K562 (cell line): Measurements from ENCODE around the gene SRSF5. TPM values are rescaled to one million over a fixed set of nuclear protein-coding genes. Genes with fewer than 3 reads are reported as not detected.

Experiments
- ATAC-seq: fragments of 200-7000 bp; cut with Tn5 transposase; 3 replicates; pipeline ENCODE4 v1.9.1; 2020; ENCODE audit warnings: moderate library complexity
- BruUV-seq: library from RNA; stranded (reverse); fragments of 400-500 nt; replicated peaks from 2 replicates; lab custom pipeline; 2021; lab: Mats Ljungman, UMichigan
- CTCF ChIA-PET: fragments of 300-600 bp; formaldehyde crosslinking; extraction: SDS; loops from one replicate; lab custom pipeline; 2021; ENCODE audit warnings: low intra/inter-chr PET ratio; lab: Yijun Ruan, JAX
- POLR2A ChIA-PET: fragments of 300-600, 350-650 bp; sonication (Branson Sonifier 250); formaldehyde crosslinking; extraction: SDS; loops from one replicate; lab custom pipeline; 2021; ENCODE audit warnings: antibody characterized with exemption, inconsistent platforms; lab: Yijun Ruan, JAX
- DNase-seq, 4 experiments: peaks; one replicate each; pipeline versions ENCODE4 v3.0.0 to v3.0.0-alpha.2; 2011 to 2018; ENCODE audit warnings: low spot score in 3 of 4, mixed read lengths in 3 of 4; ENCODE audit errors: extremely low read depth in 1 of 4
- FAIRE-seq: peaks from 2 replicates; lab custom pipeline; 2011; peaks lifted over from hg19 to GRCh38; lab: Jason Lieb, UNC
- H2AFZ ChIP-seq: 2 replicates; pipeline ENCODE4 v1.6.0; 2011; ENCODE audit warnings: low read depth, low read length, control low read depth, inconsistent platforms
- H3K27ac ChIP-seq: fragments of 200-600 bp; 3 replicates; pipeline ENCODE4 v1.8.0; 2011; ENCODE audit warnings: low read depth, mild to moderate bottlenecking, control low read depth, inconsistent platforms, low read length, moderate library complexity, mixed read lengths; ENCODE audit errors: extremely low read depth
- H3K27me3 ChIP-seq, 2 experiments: fragments of 300-600 bp in 1 of 2; 2 replicates in 1 of 2; 3 replicates in 1 of 2; pipeline versions ENCODE4 v1.6.0 to v1.8.0; 2011; ENCODE audit warnings: inconsistent platforms in 2 of 2, low read length in 2 of 2, mild to moderate bottlenecking in 1 of 2, mixed read lengths in 1 of 2, moderate library complexity in 1 of 2; ENCODE audit not compliant: control insufficient read depth in 2 of 2, insufficient read depth in 2 of 2
- H3K36me3 ChIP-seq: fragments of 300-600 bp; 3 replicates; pipeline ENCODE4 v1.8.0; 2011; ENCODE audit warnings: mild to moderate bottlenecking, low read length, inconsistent platforms; ENCODE audit not compliant: control insufficient read depth, insufficient read depth
- H3K4me1 ChIP-seq, 2 experiments: fragments of 200-600 bp in 1 of 2; replicated peaks in 1 of 2; 2 replicates in 1 of 2; 3 replicates in 1 of 2; pipeline versions ENCODE4 v1.5.1 to v1.8.0; 2011; ENCODE audit warnings: inconsistent platforms in 2 of 2, low read length in 2 of 2, mild to moderate bottlenecking in 1 of 2, mixed read lengths in 1 of 2, moderate library complexity in 1 of 2; ENCODE audit not compliant: control insufficient read depth in 2 of 2, insufficient read depth in 2 of 2
- H3K4me2 ChIP-seq: 2 replicates; pipeline ENCODE4 v1.6.1; 2011; ENCODE audit warnings: low read length, control low read depth, inconsistent platforms, mixed read lengths; ENCODE audit not compliant: insufficient read depth
- H3K4me3 ChIP-seq: fragments of 200-600 bp; sonication (generic), shearing (Covaris generic); 2 replicates; pipeline ENCODE4 v1.5.1; 2016; ENCODE audit warnings: control low read depth, inconsistent platforms
- H3K79me2 ChIP-seq: fragments of 200-600 bp; 3 replicates; pipeline ENCODE4 v1.8.0; 2011; ENCODE audit warnings: low read length, inconsistent platforms; ENCODE audit not compliant: control insufficient read depth, insufficient read depth
- H3K9ac ChIP-seq, 2 experiments: 2 replicates each; pipeline versions ENCODE4 v1.6.0 to v1.6.1; 2011; ENCODE audit warnings: low read depth in 2 of 2, low read length in 2 of 2, control low read depth in 1 of 2, inconsistent platforms in 1 of 2, mild to moderate bottlenecking in 1 of 2, mixed read lengths in 1 of 2; ENCODE audit not compliant: insufficient read depth in 1 of 2
- H3K9me1 ChIP-seq: one replicate; pipeline ENCODE4 v1.6.0; 2011; ENCODE audit warnings: inconsistent platforms, mild to moderate bottlenecking, low read length, moderate library complexity; ENCODE audit not compliant: control insufficient read depth, insufficient read depth
- H3K9me3 ChIP-seq: replicated peaks from 2 replicates; pipeline ENCODE4 v1.5.1; 2011; ENCODE audit warnings: low read depth, low read length, inconsistent platforms; ENCODE audit not compliant: control insufficient read depth, insufficient read depth
- H4K20me1 ChIP-seq: replicated peaks from 2 replicates; pipeline ENCODE4 v1.6.1; 2011; ENCODE audit warnings: low read length, inconsistent platforms, mixed read lengths; ENCODE audit not compliant: control insufficient read depth, insufficient read depth
- CBX8 ChIP-seq: fragments of 200-600 bp; sonication (generic); IDR thresholded peaks from 2 replicates; pipeline ENCODE4 v1.6.1; 2012; ENCODE audit warnings: borderline replicate concordance, mixed run types, low read depth, mild to moderate bottlenecking, moderate library complexity, mixed read lengths, low read length, control low read depth, inconsistent platforms; ENCODE audit not compliant: poor library complexity, severe bottlenecking; ENCODE audit errors: extremely low read depth
- ESRRA ChIP-seq: fragments of 450-650 bp; IDR thresholded peaks from 2 replicates; pipeline ENCODE4 v1.6.1; 2014; ENCODE audit warnings: low read depth, mild to moderate bottlenecking, moderate library complexity, borderline replicate concordance
- HSF4 ChIP-seq: fragments of 250-450 bp; sonication (Bioruptor Pico); IDR thresholded peaks from 2 replicates; pipeline ENCODE4 v2.1.2; 2022; ENCODE audit warnings: mild to moderate bottlenecking, moderate library complexity, borderline replicate concordance
- RREB1 ChIP-seq: fragments of 250-450 bp; sonication (Bioruptor Pico); IDR thresholded peaks from 2 replicates; pipeline ENCODE4 v1.4.0; 2020
- SRSF7 ChIP-seq: fragments of 200-400 bp; formaldehyde crosslinking; optimal IDR thresholded peaks from 2 replicates; pipeline ENCODE3; 2017; ENCODE audit warnings: mild to moderate bottlenecking, low read depth, low read length
- TBL1XR1 ChIP-seq, 2 experiments: IDR thresholded peaks; 2 replicates each; pipeline ENCODE4 v1.6.1; 2012; ENCODE audit warnings: improper control_type of control experiment in 2 of 2, low read length in 2 of 2, mild to moderate bottlenecking in 1 of 2
- ZNF431 ChIP-seq: sonication (generic); formaldehyde crosslinking; IDR thresholded peaks from 2 replicates; pipeline ENCODE4 v1.8.0; 2022; ENCODE audit warnings: mild to moderate bottlenecking, missing genetic modification reagents
- ZNF592 ChIP-seq: fragments of 450-650 bp; IDR thresholded peaks from 2 replicates; pipeline ENCODE4 v1.6.1; 2017; ENCODE audit warnings: antibody characterized with exemption, mild to moderate bottlenecking
- ZNF695 ChIP-seq: fragments of 450-650 bp; formaldehyde crosslinking; IDR thresholded peaks from 2 replicates; pipeline ENCODE4 v1.4.0; 2020; ENCODE audit warnings: mild to moderate bottlenecking, moderate library complexity
- WGBS: fragments of 100-300 bp; shearing (Covaris generic); methylation state at CpG from one replicate; pipeline ENCODE4 v1.1.6; 2016; ENCODE audit warnings: low coverage, mixed read lengths; ENCODE audit not compliant: insufficient coverage; ENCODE audit errors: missing lambda C conversion rate; 5-methylcytosine and 5-hydroxymethylcytosine counted together
- in situ Hi-C: fragments of 300-500 bp; cut with MboI; formaldehyde crosslinking; loops from 4 replicates; pipeline ENCODE4 v1.15.0; 2018; ENCODE audit warnings: inconsistent platforms, mixed read lengths
- intact Hi-C: fragments of 100-400 bp; cut with micrococcal nuclease; formaldehyde crosslinking; loops from 2 replicates; pipeline ENCODE4 v1.14.2; 2022
- polyA plus RNA-seq, 8 experiments: library from polyadenylated mRNA; depleted of rRNA in 4 of 8; stranded (reverse) in 5 of 8; unstranded in 3 of 8; fragments of >200 nt; fragmentation: Nextera tagmentation in 2 of 8; fragmentation: Illumina TruSeq in 1 of 8; extraction: Ambion mirVana in 2 of 8; extraction: Trizol in 1 of 8; gene quantifications; 2 replicates each; pipeline versions ENCODE4 v1.2.1 to v1.2.3, GENCODE V29; 2011 to 2014; ENCODE audit warnings: inconsistent platforms in 1 of 8, missing spikeins in 1 of 8
- total RNA-seq, 7 experiments: library from RNA; depleted of rRNA in 6 of 7; stranded (reverse); fragments of >200 nt in 6 of 7; fragmentation: Illumina TruSeq in 2 of 7; extraction: Trizol in 2 of 7; gene quantifications; 2 replicates each; pipeline versions ENCODE4 v1.2.1 to v1.2.3, GENCODE V29; 2011 to 2021; ENCODE audit warnings: low replicate concordance in 1 of 7

SRSF5 gene
- total and polyA plus RNA-seq, 9 of the 15 experiments (the other 6 are each of a cell fraction or from before 2014, with no cell fraction given): 108 to 460 (median 212) TPM

- Histone ChIP-seq H3K9me1 (no peaks in the 10 kb centered on the region), H3K36me3 (no peaks in the 10 kb centered on the region), H3K4me2 (no peak overlapping the region), H4K20me1 (no peaks in the 10 kb centered on the region), H3K79me2 (no peaks in the 10 kb centered on the region), H3K27me3 (no peaks in the 10 kb centered on the region), H3K9me3 (no peaks in the 10 kb centered on the region), H3K9ac (no peak overlapping the region), H3K4me1 (peaks cover 0 to 6% of the 10 kb centered on the region in 2 experiments; a peak in 1 of 5 replicates), H3K27ac (no peak overlapping the region), H3K4me3 (no peak overlapping the region), H2AFZ (no peak overlapping the region)
- ATAC-seq (no peak), FAIRE-seq (no peak), DNase-seq (no peak)
- ChIA-PET POLR2A (interaction anchor here (1.1 kb wide), 1 partner anchor 19 kb away, joined by 3 read pairs; no protein-coding TSS in a partner anchor), CTCF (interaction anchor here (0.6 kb wide), 1 partner anchor 9 kb away, joined by 3 read pairs; no protein-coding TSS in a partner anchor)
- WGBS: 12% methylated on average over 4 of the region's 4 CpGs
- intact Hi-C loops (no loop called here), in situ Hi-C loops (no loop called here)
- no TSS peak for BruUV-seq
- TF ChIP-seq TBL1XR1 (IDR thresholded peaks at IDR 0.05; ENCODE audit: low read length in 2 of 2) (no peak), CBX8 (no peak), RREB1 (CRISPR knock-in tag) (no peak), HSF4 (no peak), ZNF592 (no peak), ZNF695 (no peak), ZNF431 (CRISPR knock-in tag) (no peak), SRSF7 (no peak), ESRRA (no peak)
These were observed 28.7 kb downstream of the SRSF5 start for GRCh38 chr14:69795691-69796090.
